NCI-H128 (cell line): ENCODE results near the gene FOXA3.

Source experiments
- DNase-seq: peaks from one replicate; lab custom pipeline; 2025; ENCODE audit not compliant: unreplicated experiment; lab: John Stamatoyannopoulos, UW

FOXA3 gene

GRCh38 chr19:45863840-45864628, at the start of gene FOXA3:
FOXA3 (plus strand) TSS chr19:45864326; CDS start chr19:45864457, 131 bp downstream.
- no peak for DNase-seq

- no peak for DNase-seq
Measured at GRCh38 chr19:45814851-45815480, 49.2 kb upstream of the FOXA3 start, which contains the start of gene RSPH6A. RSPH6A (minus strand) TSS chr19:45815308; CDS start chr19:45815176, 132 bp downstream.

DNA sequence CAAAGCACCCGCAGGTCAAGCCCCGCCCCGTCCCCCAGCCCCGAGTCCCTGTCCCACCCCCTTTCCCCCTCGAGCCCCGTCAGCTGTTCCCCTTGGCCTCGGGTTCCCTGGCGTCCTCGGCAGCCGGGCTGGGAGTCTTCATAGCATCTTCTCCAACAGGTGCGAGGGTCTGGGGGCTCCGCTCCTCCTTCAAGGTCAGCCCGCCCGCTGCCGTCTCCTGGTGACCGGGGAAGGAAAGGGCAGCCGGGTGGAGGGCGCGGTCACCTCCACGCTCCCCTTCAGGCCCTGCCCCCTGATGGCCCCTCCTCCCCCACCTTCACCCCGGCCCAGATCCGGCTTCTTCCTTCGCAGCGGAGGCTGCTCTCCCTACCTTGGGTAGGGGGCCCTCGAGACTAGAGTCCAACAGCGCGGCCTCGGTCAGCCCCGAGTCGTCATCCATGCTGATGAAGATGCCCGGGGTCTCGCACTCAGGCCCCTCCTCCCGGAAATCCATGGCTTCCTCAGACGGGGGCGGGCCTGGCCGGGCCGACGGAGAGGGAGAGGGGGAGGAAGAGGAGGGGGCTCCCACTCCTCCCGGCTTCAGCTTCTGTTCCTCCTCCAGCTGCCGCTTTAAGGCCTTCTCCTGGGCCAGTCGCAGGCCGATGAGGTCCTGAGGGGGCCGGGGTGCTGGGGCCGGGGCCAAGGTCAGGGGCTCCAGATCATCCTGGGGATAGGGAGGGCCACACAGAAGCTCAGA, 48.5 kb upstream of the FOXA3 start:
- DNase-seq, result no peak

GRCh38 chr19:45816236-45817009, 47.7 kb upstream of the FOXA3 start:
- no peak for DNase-seq

- DNase-seq, result peak; percentile 89
Measured at GRCh38 chr19:45817010-45817724, 47.0 kb upstream of the FOXA3 start.

DNA sequence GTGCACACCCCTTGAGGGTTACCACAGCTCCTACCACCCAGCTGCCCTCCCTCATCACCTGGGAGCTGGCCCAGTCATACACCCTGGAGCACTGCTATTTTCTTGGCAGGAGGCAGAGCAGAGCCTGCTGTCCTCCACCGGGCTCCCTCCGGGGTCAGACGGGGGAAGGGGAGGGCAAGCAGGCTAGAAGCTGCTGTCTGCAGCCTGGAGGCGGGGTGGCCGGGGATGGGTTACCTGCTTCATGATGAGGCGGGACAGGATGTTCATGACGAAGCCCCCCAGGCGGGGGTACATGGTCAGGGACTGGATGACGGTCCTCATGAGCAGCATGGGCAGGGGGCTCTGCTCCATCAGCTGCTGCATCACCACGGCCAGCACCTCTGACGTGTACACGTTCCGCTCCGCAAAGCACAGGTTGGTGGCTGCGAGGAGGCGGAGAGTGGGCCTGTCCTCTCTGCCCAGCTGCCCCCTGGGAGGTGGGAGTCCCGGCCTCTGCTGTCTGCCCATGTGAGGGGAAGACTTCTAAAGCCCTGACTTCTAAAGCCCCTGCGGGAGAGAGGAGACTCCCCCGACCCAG, 46.3 kb upstream of the FOXA3 start:
- no peak for DNase-seq

- DNase-seq, result no peak
Measured at GRCh38 chr19:45819769-45820168, 44.4 kb upstream of the FOXA3 start.

GRCh38 chr19:45820413-45821102, 43.6 kb upstream of the FOXA3 start:
- no peak for DNase-seq

DNA sequence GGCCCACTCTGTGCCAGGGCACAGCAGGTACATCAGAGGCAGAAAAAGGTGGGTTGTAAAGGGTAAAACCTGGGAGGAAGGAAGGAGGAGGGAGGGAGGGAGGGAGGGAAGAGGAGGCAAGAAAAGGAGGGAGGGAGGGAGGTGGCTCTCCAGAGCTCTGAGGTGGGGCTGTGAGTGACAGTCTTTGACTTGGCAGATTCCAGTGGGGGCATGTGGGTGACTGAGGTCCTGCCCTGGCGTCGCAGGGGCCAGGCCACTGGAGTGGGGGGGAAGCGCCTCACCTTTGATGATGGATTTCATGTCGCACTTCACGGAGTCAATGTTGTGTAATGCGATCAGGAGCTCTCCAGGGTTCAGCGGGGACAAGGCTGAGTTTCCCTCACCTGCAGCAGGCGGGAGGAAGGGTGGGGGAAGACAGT, 43.0 kb upstream of the FOXA3 start:
- no peak for DNase-seq

GRCh38 chr19:45821570-45821969, 42.6 kb upstream of the FOXA3 start:
- DNase-seq, result no peak

- DNase-seq, result no peak
Measured at GRCh38 chr19:45822716-45823115, 41.4 kb upstream of the FOXA3 start.

DNA sequence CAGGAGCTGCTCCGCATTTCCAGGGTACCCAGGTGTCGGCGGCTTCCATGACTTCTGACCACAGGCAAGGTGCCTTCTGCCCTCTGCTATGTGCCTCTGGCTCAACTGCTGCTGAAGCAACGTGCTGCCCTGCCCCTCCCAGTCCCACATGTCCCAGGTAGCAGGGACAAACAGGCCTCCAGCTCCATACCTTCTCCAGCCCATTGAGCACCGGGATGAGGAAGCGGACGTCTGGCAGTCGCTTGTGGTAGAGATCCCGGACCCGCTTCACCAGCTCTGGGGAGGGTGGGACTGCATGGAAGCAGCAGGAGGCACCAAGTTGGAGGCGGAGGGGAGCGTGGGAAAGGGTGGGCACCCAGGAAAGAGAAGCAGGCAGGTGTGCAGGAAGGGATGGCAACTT, 40.9 kb upstream of the FOXA3 start:
- DNase-seq, result no peak

DNA sequence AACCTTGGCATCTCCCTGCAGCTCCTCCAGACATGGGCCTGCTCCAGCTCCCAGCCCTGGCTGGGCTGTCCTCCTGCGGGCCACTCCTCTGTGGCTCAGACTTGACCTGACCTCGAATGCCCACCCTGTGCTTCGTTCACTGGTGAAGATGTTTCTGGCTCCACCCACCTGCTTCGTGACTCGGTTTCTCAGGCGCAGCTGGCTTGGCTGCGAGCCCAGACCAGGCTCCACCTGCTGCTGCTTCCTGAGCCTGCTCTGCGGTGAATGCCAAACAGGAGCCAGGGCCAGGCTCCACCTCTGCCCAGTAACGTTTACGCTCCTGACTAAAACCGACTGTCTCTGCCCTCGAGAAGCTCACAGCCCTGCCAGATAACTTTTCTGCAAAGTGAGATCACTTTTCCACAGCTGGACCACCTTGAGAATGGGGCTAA, 40.1 kb upstream of the FOXA3 start:
- peak; percentile 57 for DNase-seq

- DNase-seq, result no peak
Measured at GRCh38 chr19:45824531-45825262, 39.4 kb upstream of the FOXA3 start.

GRCh38 chr19:45825263-45825605, 38.9 kb upstream of the FOXA3 start:
- DNase-seq, result no peak

DNA sequence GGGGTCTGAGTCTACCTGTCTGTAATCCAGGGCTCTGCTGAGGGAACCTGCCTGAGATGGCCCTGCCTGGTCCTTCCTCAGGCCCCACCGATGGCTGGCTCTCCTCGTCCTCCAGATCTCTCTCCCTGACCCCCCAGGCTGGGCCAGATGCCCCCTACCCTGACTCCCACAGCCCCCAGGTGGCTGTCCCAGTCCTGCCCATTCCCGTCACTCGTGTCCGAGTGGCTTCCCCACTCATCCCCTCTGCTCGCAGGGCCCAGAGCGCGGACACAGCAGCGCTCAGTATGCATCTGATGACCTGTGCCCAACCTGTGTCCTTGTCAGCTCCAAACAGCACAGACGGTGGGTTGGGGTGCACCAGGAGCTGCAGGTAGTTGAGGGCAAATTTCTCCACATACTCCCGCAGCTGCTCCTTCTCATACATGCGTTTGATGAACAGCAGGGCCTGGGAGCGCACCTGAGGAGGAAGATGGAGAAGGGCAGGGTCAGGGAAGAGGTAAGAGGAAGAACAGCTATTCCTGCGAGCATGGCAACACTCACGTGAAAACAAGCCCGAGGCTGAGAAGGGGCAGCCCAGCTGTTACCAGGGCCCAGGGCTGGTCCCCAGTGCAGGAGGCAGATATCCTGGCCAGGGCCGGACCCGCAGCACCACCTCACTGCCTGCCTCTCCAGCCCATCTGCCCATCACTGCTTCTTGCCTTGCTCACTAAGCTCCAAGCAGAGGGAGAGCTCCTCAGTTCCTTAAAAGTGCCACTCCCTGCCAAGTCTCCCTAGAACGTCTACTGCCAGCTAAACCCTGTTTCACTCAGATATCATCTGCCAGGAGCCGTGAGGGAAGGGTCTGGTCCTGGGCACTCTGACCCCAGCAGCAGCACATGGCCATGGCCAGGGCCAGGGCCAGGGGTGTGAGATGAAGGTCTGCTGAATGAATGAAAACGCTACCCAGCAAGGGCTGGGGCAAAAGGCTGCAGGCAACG, 37.9 kb upstream of the FOXA3 start:
- no peak for DNase-seq

- no peak for DNase-seq
Measured at GRCh38 chr19:45826934-45827333, 37.2 kb upstream of the FOXA3 start.
